HEK293T (cell line): Measurements from ENCODE around the gene SCAF11.

Experiments
- ARNT ChIP-seq: fragments of 450-650 bp; IDR thresholded peaks from 2 replicates; pipeline ENCODE4 v1.6.1; 2017; ENCODE audit warnings: mild to moderate bottlenecking
- BHLHE40 ChIP-seq: fragments of 450-650 bp; IDR thresholded peaks from 2 replicates; pipeline ENCODE4 v1.6.1; 2016; ENCODE audit warnings: mild to moderate bottlenecking, moderate library complexity, borderline replicate concordance
- CTBP1 ChIP-seq: fragments of 450-650 bp; IDR thresholded peaks from 2 replicates; pipeline ENCODE4 v1.6.1; 2016; ENCODE audit warnings: borderline replicate concordance
- ELF4 ChIP-seq: fragments of 450-650 bp; IDR thresholded peaks from 2 replicates; pipeline ENCODE4 v1.6.1; 2017; ENCODE audit warnings: antibody characterized with exemption
- FOXK2 ChIP-seq: fragments of 450-650 bp; IDR thresholded peaks from 2 replicates; pipeline ENCODE4 v1.6.1; 2016; ENCODE audit warnings: mild to moderate bottlenecking
- FOXM1 ChIP-seq: fragments of 450-650 bp; IDR thresholded peaks from 2 replicates; pipeline ENCODE4 v1.6.1; 2017; ENCODE audit warnings: mild to moderate bottlenecking, borderline replicate concordance
- HDGF ChIP-seq: fragments of 450-650 bp; IDR thresholded peaks from 2 replicates; pipeline ENCODE4 v1.6.1; 2017; ENCODE audit warnings: antibody characterized with exemption, borderline replicate concordance
- LEF1 ChIP-seq: fragments of 450-650 bp; IDR thresholded peaks from 2 replicates; pipeline ENCODE4 v1.6.1; 2017; ENCODE audit warnings: mild to moderate bottlenecking, borderline replicate concordance
- NFRKB ChIP-seq: fragments of 450-650 bp; IDR thresholded peaks from 2 replicates; pipeline ENCODE4 v1.6.1; 2016; ENCODE audit warnings: mild to moderate bottlenecking, moderate library complexity
- SP1 ChIP-seq: fragments of 450-650 bp; IDR thresholded peaks from 2 replicates; pipeline ENCODE4 v1.6.1; 2017
- SUZ12 ChIP-seq: fragments of 450-650 bp; IDR thresholded peaks from 2 replicates; pipeline ENCODE4 v1.6.1; 2016; ENCODE audit warnings: mild to moderate bottlenecking
- TARDBP ChIP-seq: fragments of 450-650 bp; IDR thresholded peaks from 2 replicates; pipeline ENCODE4 v1.6.1; 2016

- no peak for TF ChIP-seq CTBP1
- no peak for TF ChIP-seq FOXK2
- TF ChIP-seq SP1 = no peak
- TF ChIP-seq FOXM1 = no peak
- no peak for TF ChIP-seq BHLHE40
- no peak for TF ChIP-seq TARDBP
- no peak for TF ChIP-seq ELF4
- TF ChIP-seq LEF1 = no peak
- no peak for TF ChIP-seq HDGF
- TF ChIP-seq SUZ12 = no peak
- TF ChIP-seq NFRKB = no peak
- TF ChIP-seq ARNT = no peak
Observed at GRCh38 chr12:45962553-45963325, 27.6 kb downstream of the SCAF11 start.
